DOHH2 (cell line): Measurements from ENCODE around the gene ODAD4.

Experiments
- EZH2phosphoT487 ChIP-seq: fragments of 200-600 bp; sonication (generic); IDR thresholded peaks from 2 replicates; pipeline ENCODE4 v1.6.1; 2017; ENCODE audit warnings: borderline replicate concordance, mild to moderate bottlenecking, antibody characterized with exemption, low read length, moderate library complexity, mixed read lengths
- TF ChIP-seq, protein P1 (sequence below): fragments of 200-600 bp; sonication (generic); IDR thresholded peaks from one replicate; pipeline ENCODE4 v1.5.1; 2014; ENCODE audit warnings: antibody characterized with exemption, mild to moderate bottlenecking, low read depth, low read length; ENCODE audit not compliant: poor library complexity, severe bottlenecking

DNA sequence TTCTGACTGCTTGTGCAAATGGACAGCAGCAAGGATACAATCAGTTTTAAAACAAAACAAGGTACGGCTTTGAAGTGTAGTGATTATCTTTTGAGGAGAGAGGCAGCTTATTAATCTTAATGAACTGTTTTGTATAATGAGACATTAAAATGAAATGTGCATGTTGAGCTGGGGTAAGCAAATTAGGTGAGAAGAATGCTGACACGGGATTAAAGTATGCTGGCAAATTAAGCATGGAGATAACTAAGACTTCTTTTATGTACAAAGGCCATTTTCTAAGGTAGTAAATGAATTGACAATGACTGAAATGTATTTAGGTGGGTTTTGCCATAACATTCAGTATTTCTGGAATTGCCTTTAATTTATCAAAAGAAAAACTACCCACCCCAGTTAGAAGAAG, 68.1 kb downstream of the ODAD4 start:
- TF ChIP-seq, protein P1, sequence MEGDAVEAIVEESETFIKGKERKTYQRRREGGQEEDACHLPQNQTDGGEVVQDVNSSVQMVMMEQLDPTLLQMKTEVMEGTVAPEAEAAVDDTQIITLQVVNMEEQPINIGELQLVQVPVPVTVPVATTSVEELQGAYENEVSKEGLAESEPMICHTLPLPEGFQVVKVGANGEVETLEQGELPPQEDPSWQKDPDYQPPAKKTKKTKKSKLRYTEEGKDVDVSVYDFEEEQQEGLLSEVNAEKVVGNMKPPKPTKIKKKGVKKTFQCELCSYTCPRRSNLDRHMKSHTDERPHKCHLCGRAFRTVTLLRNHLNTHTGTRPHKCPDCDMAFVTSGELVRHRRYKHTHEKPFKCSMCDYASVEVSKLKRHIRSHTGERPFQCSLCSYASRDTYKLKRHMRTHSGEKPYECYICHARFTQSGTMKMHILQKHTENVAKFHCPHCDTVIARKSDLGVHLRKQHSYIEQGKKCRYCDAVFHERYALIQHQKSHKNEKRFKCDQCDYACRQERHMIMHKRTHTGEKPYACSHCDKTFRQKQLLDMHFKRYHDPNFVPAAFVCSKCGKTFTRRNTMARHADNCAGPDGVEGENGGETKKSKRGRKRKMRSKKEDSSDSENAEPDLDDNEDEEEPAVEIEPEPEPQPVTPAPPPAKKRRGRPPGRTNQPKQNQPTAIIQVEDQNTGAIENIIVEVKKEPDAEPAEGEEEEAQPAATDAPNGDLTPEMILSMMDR = no peak
- TF ChIP-seq EZH2phosphoT487 = no peak
